ENCODE results near the gene JAG2. TPM values are rescaled to one million over a fixed set of nuclear protein-coding genes. Genes with fewer than 3 reads are reported as not detected.

The JAG2 gene
- total RNA-seq, 1 experiment from 2014 or later = 43.7 TPM

GRCh38 chr14:105140581-105140980 lies 28.0 kb downstream of the JAG2 start:
- Histone ChIP-seq H3K27ac (ENCODE audit: low read length) (no peak overlapping the region), H3K4me1 (ENCODE audit: control insufficient read depth, insufficient read depth, low read length) (no peaks in the 10 kb centered on the region), H3K27me3 (ENCODE audit: control insufficient read depth, insufficient read depth, low read length) (no peaks in the 10 kb centered on the region), H3K9me3 (ENCODE audit: control insufficient read depth, insufficient read depth, low read depth, low read length) (no peaks in the 10 kb centered on the region), H3K4me3 (ENCODE audit: low read depth in 2 of 2, low read length in 2 of 2) (no peak overlapping the region), H3K36me3 (ENCODE audit: control insufficient read depth, insufficient read depth, low read length) (no peaks in the 10 kb centered on the region)
- in situ Hi-C loops (cut with HindIII; ENCODE audit: low pct_unique_long_range_greater_than_20kb, low sequenced_read_pairs) = no loop called here
- TF ChIP-seq SIN3A (IDR thresholded peaks at IDR 0.05; ENCODE audit: borderline replicate concordance, insufficient read depth, low read depth, low read length) (no peak), TCF7L2 (IDR thresholded peaks at IDR 0.05; ENCODE audit: low read depth, low read length) (no peak), CTCF (IDR thresholded peaks at IDR 0.05) (no peak), POLR2AphosphoS5 (IDR thresholded peaks at IDR 0.05; ENCODE audit: low read depth, low read length) (no peak), REST (IDR thresholded peaks at IDR 0.05; ENCODE audit: insufficient read depth in 1 of 2, low read depth in 2 of 2, low read length in 1 of 2) (no peak)
- no peak for DNase-seq (ENCODE audit: low read depth, low spot score)
- CTCF ChIA-PET = no interaction called here
- ATAC-seq = no peak
- intact Hi-C loops (cut with micrococcal nuclease; ENCODE audit: unreplicated experiment) = no loop called here
- BruUV-seq (replicated peaks) = no TSS peak
- POLR2A ChIA-PET = no interaction called here

GRCh38 chr14:105139831-105140239 lies 28.7 kb downstream of the JAG2 start:
- intact Hi-C loops (cut with micrococcal nuclease; ENCODE audit: unreplicated experiment) (no loop called here), in situ Hi-C loops (cut with HindIII; ENCODE audit: low pct_unique_long_range_greater_than_20kb, low sequenced_read_pairs) (no loop called here)
- CTCF ChIA-PET = no interaction called here
- Histone ChIP-seq H3K27me3 (ENCODE audit: control insufficient read depth, insufficient read depth, low read length) (no peaks in the 10 kb centered on the region), H3K27ac (ENCODE audit: low read length) (no peak overlapping the region), H3K4me1 (ENCODE audit: control insufficient read depth, insufficient read depth, low read length) (no peaks in the 10 kb centered on the region), H3K4me3 (ENCODE audit: low read depth in 2 of 2, low read length in 2 of 2) (no peak overlapping the region), H3K9me3 (ENCODE audit: control insufficient read depth, insufficient read depth, low read depth, low read length) (no peaks in the 10 kb centered on the region), H3K36me3 (ENCODE audit: control insufficient read depth, insufficient read depth, low read length) (no peaks in the 10 kb centered on the region)
- DNase-seq (ENCODE audit: low read depth, low spot score) = no peak
- POLR2A ChIA-PET = no interaction called here
- no TSS peak for BruUV-seq (replicated peaks)
- TF ChIP-seq TCF7L2 (IDR thresholded peaks at IDR 0.05; ENCODE audit: low read depth, low read length) = no peak
- no peak for TF ChIP-seq POLR2AphosphoS5 (IDR thresholded peaks at IDR 0.05; ENCODE audit: low read depth, low read length)
- no peak for TF ChIP-seq REST (IDR thresholded peaks at IDR 0.05; ENCODE audit: insufficient read depth in 1 of 2, low read depth in 2 of 2, low read length in 1 of 2)
- TF ChIP-seq CTCF (IDR thresholded peaks at IDR 0.05) = no peak
- TF ChIP-seq SIN3A (IDR thresholded peaks at IDR 0.05; ENCODE audit: borderline replicate concordance, insufficient read depth, low read depth, low read length) = no peak
- ATAC-seq = no peak

All from Panc1 (cell line).